B cell (primary cell): ENCODE results near the gene ARHGAP26. TPM values are rescaled to one million over a fixed set of nuclear protein-coding genes. Genes with fewer than 3 reads are reported as not detected.

Experiments used
- ATAC-seq: fragments of 200-7000 bp; cut with Tn5 transposase; one replicate; pipeline ENCODE4 v1.10.0; 2021; ENCODE audit warnings: low read depth, mild to moderate bottlenecking, moderate number of reproducible peaks, moderate library complexity
- CTCF ChIA-PET: fragments of 350-600 bp; sonication (Branson Sonifier 250); formaldehyde crosslinking; loops from one replicate; lab custom pipeline; 2021; ENCODE audit warnings: antibody characterized with exemption, inconsistent platforms; lab: Charles Lee
- POLR2A ChIA-PET: fragments of 350-600 bp; sonication (Branson Sonifier 250); formaldehyde crosslinking; loops from one replicate; lab custom pipeline; 2021; ENCODE audit warnings: antibody characterized with exemption; lab: Charles Lee
- DNase-seq: peaks from one replicate; pipeline ENCODE4 v3.0.0; 2013
- H2AFZ ChIP-seq: 2 replicates; pipeline ENCODE4 v1.6.1; 2012; ENCODE audit warnings: mild to moderate bottlenecking, low read depth, low read length; ENCODE audit not compliant: insufficient read depth, poor library complexity, severe bottlenecking
- H3K27ac ChIP-seq, 2 donors: 1 replicate in 1 of 2; 2 replicates in 1 of 2; pipeline ENCODE4 v1.5.1; 2012 to 2013; ENCODE audit warnings: low read length in 2 of 2, mild to moderate bottlenecking in 2 of 2, moderate library complexity in 1 of 2
- H3K27me3 ChIP-seq, 4 experiments: fragments of 200-600 bp in 1 of 4; sonication (generic) in 1 of 4; replicated peaks in 1 of 4; 1 replicate in 2 of 4; 2 replicates in 2 of 4; pipeline versions ENCODE4 v1.6.1 to v1.7.0; 2013 to 2016; ENCODE audit warnings: low read length in 3 of 4, mild to moderate bottlenecking in 2 of 4, mixed read lengths in 1 of 4, moderate library complexity in 1 of 4; ENCODE audit not compliant: insufficient read depth in 4 of 4, control insufficient read depth in 3 of 4; ENCODE audit errors: control extremely low read depth in 1 of 4
- H3K36me3 ChIP-seq, 2 experiments: replicated peaks in 1 of 2; 1 replicate in 1 of 2; 2 replicates in 1 of 2; pipeline versions ENCODE4 v1.6.1 to v1.7.1; 2013; ENCODE audit warnings: low read length in 1 of 2; ENCODE audit not compliant: insufficient read depth in 2 of 2, control insufficient read depth in 1 of 2; ENCODE audit errors: control extremely low read depth in 1 of 2, extremely low read depth in 1 of 2
- H3K4me1 ChIP-seq, 2 donors: fragments of 200-600 bp in 1 of 2; sonication (generic) in 1 of 2; 1 replicate in 1 of 2; 2 replicates in 1 of 2; pipeline versions ENCODE4 v1.5.1 to v1.6.1; 2013 to 2017; ENCODE audit warnings: low read length in 2 of 2; ENCODE audit not compliant: control insufficient read depth in 2 of 2, insufficient read depth in 2 of 2
- H3K4me2 ChIP-seq: replicated peaks from 2 replicates; pipeline ENCODE3; 2012; ENCODE audit warnings: mild to moderate bottlenecking, low read depth, low read length; ENCODE audit not compliant: poor library complexity, severe bottlenecking
- H3K4me3 ChIP-seq, 5 experiments: fragments of 200-600 bp in 1 of 5; sonication (generic) in 1 of 5; 1 replicate in 3 of 5; 2 replicates in 2 of 5; pipeline versions ENCODE4 v1.5.1 to v1.7.0; 2011 to 2016; ENCODE audit warnings: low read length in 4 of 5, mild to moderate bottlenecking in 4 of 5, low read depth in 2 of 5, control low read depth in 1 of 5, moderate library complexity in 1 of 5; ENCODE audit not compliant: insufficient read depth in 1 of 5; ENCODE audit errors: control extremely low read depth in 1 of 5, extremely low read depth in 1 of 5
- H3K79me2 ChIP-seq: fragments of 200-600 bp; sonication (generic); one replicate; pipeline ENCODE4 v1.6.0; 2016; ENCODE audit warnings: low read length; ENCODE audit not compliant: control insufficient read depth, insufficient read depth
- H3K9ac ChIP-seq: fragments of 200-600 bp; sonication (generic); 2 replicates; pipeline ENCODE4 v1.6.1; 2017; ENCODE audit warnings: mild to moderate bottlenecking, low read length, moderate library complexity
- H3K9me3 ChIP-seq, 3 donors: one replicate each; pipeline versions ENCODE4 v1.6.1 to v1.7.1; 2013; ENCODE audit warnings: low read length in 2 of 3; ENCODE audit not compliant: control insufficient read depth in 2 of 3, insufficient read depth in 1 of 3; ENCODE audit errors: control extremely low read depth in 1 of 3
- H4K20me1 ChIP-seq: 2 replicates; pipeline ENCODE4 v1.6.0; 2012; ENCODE audit warnings: mild to moderate bottlenecking, low read length; ENCODE audit not compliant: insufficient read depth, control insufficient read depth, poor library complexity, severe bottlenecking
- H3K27ac Mint-ChIP-seq: one replicate; pipeline ENCODE4 v1.8.0; 2021; ENCODE audit warnings: mixed read lengths
- H3K27me3 Mint-ChIP-seq: one replicate; pipeline ENCODE4 v1.8.0; 2021; ENCODE audit warnings: mixed read lengths
- H3K4me1 Mint-ChIP-seq: one replicate; pipeline ENCODE4 v1.8.0; 2021; ENCODE audit warnings: mixed read lengths
- H3K4me3 Mint-ChIP-seq: one replicate; pipeline ENCODE4 v1.8.0; 2021; ENCODE audit warnings: mixed read lengths
- H3K9me3 Mint-ChIP-seq: one replicate; pipeline ENCODE4 v1.8.0; 2022; ENCODE audit warnings: mixed read lengths; ENCODE audit not compliant: insufficient read depth
- CTCF ChIP-seq: fragments of 200-600 bp; IDR thresholded peaks from one replicate; pipeline ENCODE4 v1.8.0; 2022; ENCODE audit warnings: antibody characterized with exemption, mild to moderate bottlenecking
- EZH2 ChIP-seq: IDR thresholded peaks from 2 replicates; pipeline ENCODE4 v1.6.1; 2012; ENCODE audit warnings: borderline replicate concordance, low read depth, mild to moderate bottlenecking, moderate library complexity, low read length; ENCODE audit not compliant: insufficient read depth, poor library complexity, severe bottlenecking
- WGBS: methylation state at CpG from one replicate; pipeline ENCODE4 v1.1.5; 2013; ENCODE audit warnings: missing lambda C conversion rate; ENCODE audit not compliant: insufficient coverage; 5-methylcytosine and 5-hydroxymethylcytosine counted together
- intact Hi-C: fragments of 100-400 bp; cut with micrococcal nuclease; formaldehyde crosslinking; loops from one replicate; pipeline ENCODE4 v1.10.0; 2022
- polyA plus RNA-seq: library from polyadenylated mRNA; depleted of rRNA; stranded (reverse); fragments of >200 nt; gene quantifications from 2 replicates; pipeline ENCODE4 v1.2.3, GENCODE V29; 2012
- total RNA-seq, 2 donors: library from RNA; stranded (reverse); fragments of 120-200 nt in 1 of 2; gene quantifications; 1 replicate in 1 of 2; 2 replicates in 1 of 2; pipeline versions ENCODE4 v1.2.3 to v1.2.4, GENCODE V29; 2013 to 2022

The ARHGAP26 gene
- total and polyA plus RNA-seq, 2 donors (not counting 1 experiment from before 2014, with no cell fraction given): 1.8 to 22.5 TPM

GRCh38 chr5:142866563-142867275 is 96.5 kb downstream of the ARHGAP26 start:
- Mint-ChIP-seq H3K4me3 (no peak overlapping the region), H3K27me3 (no peaks in the 10 kb centered on the region), H3K9me3 (no peaks in the 10 kb centered on the region), H3K27ac (no peak overlapping the region), H3K4me1 (peaks cover 6% of the 10 kb centered on the region)
- ChIA-PET CTCF (interaction anchor here (0.6 to 9.7 kb wide), 40 partner anchors 9 to 1350 kb away, joined by 3 to 343 read pairs (median 4); partner anchors contain the start of gene ARHGAP26), POLR2A (interaction anchor here (1.0 kb wide), 1 partner anchor 96 kb away, joined by 3 read pairs; no protein-coding TSS in a partner anchor)
- H3K27me3 ChIP-seq: no peaks in the 10 kb centered on the region
- H3K9me3 ChIP-seq: no peaks in the 10 kb centered on the region
- H3K79me2 ChIP-seq: peaks cover 13% of the 10 kb centered on the region
- intact Hi-C loops: loop anchor here (1.0 to 2.0 kb wide), 4 partner anchors 14 to 153 kb away; partner anchors contain the start of gene ARHGAP26
- H3K27ac ChIP-seq: no peak overlapping the region
- DNase-seq: peak; percentile 79
- no peak overlapping the region for H3K9ac ChIP-seq
- H4K20me1 ChIP-seq: peaks cover 8% of the 10 kb centered on the region
- no peak overlapping the region for H2AFZ ChIP-seq
- no peaks in the 10 kb centered on the region for H3K36me3 ChIP-seq
- peaks cover 3 to 4% of the 10 kb centered on the region in 2 donors for H3K4me1 ChIP-seq
- TF ChIP-seq CTCF: peak; percentile 72
- no peak for TF ChIP-seq EZH2
- peak; percentile 78 for ATAC-seq
- H3K4me3 ChIP-seq: no peak overlapping the region
- H3K4me2 ChIP-seq: no peak overlapping the region
- 50% methylated on average over 7 of the region's 10 CpGs for WGBS

- H3K4me1 ChIP-seq: peaks cover 3 to 4% of the 10 kb centered on the region in 2 donors
- CTCF ChIA-PET: interaction anchor here (0.9 to 9.7 kb wide), 9 partner anchors 10 to 955 kb away, joined by 3 to 343 read pairs (median 11); partner anchors contain the start of gene ARHGAP26
- H3K36me3 ChIP-seq: no peaks in the 10 kb centered on the region
- H3K27me3 Mint-ChIP-seq: no peaks in the 10 kb centered on the region
- H2AFZ ChIP-seq: no peak overlapping the region
- ATAC-seq: no peak
- H3K4me2 ChIP-seq: no peak overlapping the region
- POLR2A ChIA-PET: no interaction called here
- H3K9me3 Mint-ChIP-seq: no peaks in the 10 kb centered on the region
- H3K4me3 Mint-ChIP-seq: no peak overlapping the region
- intact Hi-C loops: no loop called here
- no peak overlapping the region for H3K9ac ChIP-seq
- WGBS: no CpG with 5 or more reads among the region's 3 CpGs
- H3K4me1 Mint-ChIP-seq: peaks cover 6% of the 10 kb centered on the region
- H3K27ac Mint-ChIP-seq: no peak overlapping the region
- H4K20me1 ChIP-seq: peaks cover 8% of the 10 kb centered on the region
- H3K27ac ChIP-seq: no peak overlapping the region
- no peaks in the 10 kb centered on the region for H3K9me3 ChIP-seq
- no peak for DNase-seq
- H3K4me3 ChIP-seq: no peak overlapping the region
- TF ChIP-seq CTCF: no peak
- no peak for TF ChIP-seq EZH2
- no peaks in the 10 kb centered on the region for H3K27me3 ChIP-seq
- peaks cover 13% of the 10 kb centered on the region for H3K79me2 ChIP-seq
These were observed 99.7 kb downstream of the ARHGAP26 start for GRCh38 chr5:142869886-142870285.
